NCI-H146 treated with DMSO at 0.1 percent for 48 hours (cell line): ENCODE measurements around the gene FPGS.

Source experiments
- DNase-seq: peaks from one replicate; lab custom pipeline; 2025; ENCODE audit not compliant: unreplicated experiment; lab: John Stamatoyannopoulos, UW

FPGS gene

GRCh38 chr9:127856729-127857116, 54.0 kb downstream of the FPGS start:
- DNase-seq, result no peak

- no peak for DNase-seq
Measured at GRCh38 chr9:127857278-127857677, 54.6 kb downstream of the FPGS start.

GRCh38 chr9:127858041-127858512, 55.4 kb downstream of the FPGS start:
- DNase-seq, result peak; percentile 45

- DNase-seq, result no peak
Measured at GRCh38 chr9:127860260-127860659, 57.6 kb downstream of the FPGS start.

- DNase-seq, result no peak
Measured at GRCh38 chr9:127860779-127861178, 58.1 kb downstream of the FPGS start.

- DNase-seq, result no peak
Measured at GRCh38 chr9:127862075-127863011, 59.7 kb downstream of the FPGS start.

GRCh38 chr9:127863191-127863621, 60.5 kb downstream of the FPGS start:
- DNase-seq, result no peak
